HEK293 (cell line): ENCODE measurements around the gene SLC22A12.

Experiments
- CTCF ChIA-PET: fragments of 350-600 bp; formaldehyde crosslinking; extraction: SDS; loops from one replicate; lab custom pipeline; 2021; ENCODE audit warnings: antibody characterized with exemption; lab: Yijun Ruan, JAX
- POLR2A ChIA-PET: fragments of 300-600 bp; formaldehyde crosslinking; extraction: SDS; loops from one replicate; lab custom pipeline; 2020; ENCODE audit warnings: antibody characterized with exemption, inconsistent platforms; lab: Yijun Ruan, JAX
- H3K27ac ChIP-seq: fragments of 200-500 bp; sonication (Bioruptor generic); 2 replicates; pipeline ENCODE4 v1.5.1; 2014; ENCODE audit warnings: low read depth, low read length, control low read depth, inconsistent platforms; ENCODE audit errors: extremely low read depth
- H3K36me3 ChIP-seq, 2 experiments: fragments of 200-500 bp in 1 of 2; sonication (Bioruptor generic) in 1 of 2; 1 replicate in 1 of 2; 2 replicates in 1 of 2; pipeline ENCODE4 v1.5.1; 2014 to 2017; ENCODE audit warnings: inconsistent platforms in 2 of 2, low read length in 2 of 2; ENCODE audit not compliant: control insufficient read depth in 2 of 2, insufficient read depth in 1 of 2
- H3K4me1 ChIP-seq: fragments of 200-500 bp; sonication (Bioruptor generic); 2 replicates; pipeline ENCODE4 v1.5.1; 2014; ENCODE audit warnings: mild to moderate bottlenecking, low read length, inconsistent platforms; ENCODE audit not compliant: control insufficient read depth, insufficient read depth
- H3K4me3 ChIP-seq: 2 replicates; pipeline ENCODE4 v1.5.1; 2011; ENCODE audit warnings: low read depth, mild to moderate bottlenecking, control low read depth, low read length, moderate library complexity
- H3K9me3 ChIP-seq: fragments of 200-500 bp; sonication (Bioruptor generic); 2 replicates; pipeline ENCODE4 v1.5.1; 2014; ENCODE audit warnings: low read depth, low read length, inconsistent platforms; ENCODE audit not compliant: control insufficient read depth, insufficient read depth
- HOXD13 ChIP-seq: sonication (generic); formaldehyde crosslinking; IDR thresholded peaks from 2 replicates; pipeline ENCODE4 v1.8.0; 2022; ENCODE audit warnings: missing genetic modification reagents, borderline replicate concordance
- MEIS1 ChIP-seq: sonication (generic); formaldehyde crosslinking; IDR thresholded peaks from 2 replicates; pipeline ENCODE4 v1.8.1; 2022; ENCODE audit warnings: missing genetic modification reagents, mild to moderate bottlenecking, borderline replicate concordance
- SP7 ChIP-seq: fragments of 450-650 bp; formaldehyde crosslinking; IDR thresholded peaks from 2 replicates; pipeline ENCODE4 v1.5.1; 2016; ENCODE audit warnings: missing biosample characterization, missing genetic modification characterization
- YY2 ChIP-seq: fragments of 450-650 bp; formaldehyde crosslinking; IDR thresholded peaks from 2 replicates; pipeline ENCODE4 v1.5.1; 2016; ENCODE audit warnings: missing biosample characterization, missing genetic modification characterization
- ZBTB11 ChIP-seq: fragments of 450-650 bp; formaldehyde crosslinking; conservative IDR thresholded peaks from 2 replicates; pipeline ENCODE4 v1.5.1; 2016; ENCODE audit warnings: low read depth, missing biosample characterization, missing genetic modification characterization
- ZBTB20 ChIP-seq: fragments of 450-650 bp; formaldehyde crosslinking; IDR thresholded peaks from 2 replicates; pipeline ENCODE4 v1.5.1; 2016; ENCODE audit warnings: missing biosample characterization, missing genetic modification characterization
- ZEB2 ChIP-seq: fragments of 450-650 bp; formaldehyde crosslinking; IDR thresholded peaks from 2 replicates; pipeline ENCODE4 v1.5.1; 2016; ENCODE audit warnings: missing biosample characterization, missing genetic modification characterization
- ZFP3 ChIP-seq: fragments of 450-650 bp; formaldehyde crosslinking; IDR thresholded peaks from 2 replicates; pipeline ENCODE4 v1.5.1; 2016; ENCODE audit warnings: low read depth, missing biosample characterization, missing genetic modification characterization
- ZFP69B ChIP-seq: fragments of 450-650 bp; formaldehyde crosslinking; IDR thresholded peaks from 2 replicates; pipeline ENCODE4 v1.5.1; 2016; ENCODE audit warnings: missing biosample characterization, missing genetic modification characterization
- ZNF169 ChIP-seq: fragments of 450-650 bp; formaldehyde crosslinking; IDR thresholded peaks from 2 replicates; pipeline ENCODE4 v1.5.1; 2016; ENCODE audit warnings: missing biosample characterization, missing genetic modification characterization
- ZNF26 ChIP-seq: fragments of 450-650 bp; formaldehyde crosslinking; IDR thresholded peaks from 2 replicates; pipeline ENCODE4 v1.5.1; 2016; ENCODE audit warnings: missing biosample characterization, missing genetic modification characterization
- ZNF404 ChIP-seq: fragments of 450-650 bp; formaldehyde crosslinking; IDR thresholded peaks from 2 replicates; pipeline ENCODE4 v1.5.1; 2017; ENCODE audit warnings: missing biosample characterization, missing genetic modification characterization
- ZNF548 ChIP-seq: fragments of 450-650 bp; formaldehyde crosslinking; IDR thresholded peaks from 2 replicates; pipeline ENCODE4 v1.5.1; 2016; ENCODE audit warnings: missing biosample characterization, missing genetic modification characterization
- ZNF580 ChIP-seq: fragments of 450-650 bp; formaldehyde crosslinking; IDR thresholded peaks from 2 replicates; pipeline ENCODE4 v1.5.1; 2016; ENCODE audit warnings: missing biosample characterization, missing genetic modification characterization
- ZNF600 ChIP-seq: fragments of 450-650 bp; formaldehyde crosslinking; IDR thresholded peaks from 2 replicates; pipeline ENCODE4 v1.5.1; 2016; ENCODE audit warnings: missing biosample characterization, missing genetic modification characterization
- ZNF677 ChIP-seq: fragments of 450-650 bp; IDR thresholded peaks from 2 replicates; pipeline ENCODE4 v1.5.0; 2018; ENCODE audit warnings: missing biosample characterization, mild to moderate bottlenecking, missing genetic modification characterization, moderate library complexity
- ZNF768 ChIP-seq: fragments of 450-650 bp; formaldehyde crosslinking; IDR thresholded peaks from 2 replicates; pipeline ENCODE4 v1.5.1; 2018; ENCODE audit warnings: missing biosample characterization, mild to moderate bottlenecking, missing genetic modification characterization
- ZNF776 ChIP-seq: fragments of 450-650 bp; formaldehyde crosslinking; IDR thresholded peaks from 2 replicates; pipeline ENCODE4 v1.5.0; 2017; ENCODE audit warnings: missing biosample characterization, missing genetic modification characterization, borderline replicate concordance
- ZSCAN4 ChIP-seq: fragments of 450-650 bp; formaldehyde crosslinking; IDR thresholded peaks from 2 replicates; pipeline ENCODE4 v1.5.1; 2017; ENCODE audit warnings: missing biosample characterization, missing genetic modification characterization
- TF ChIP-seq, protein P1 (sequence below): fragments of 450-650 bp; formaldehyde crosslinking; conservative IDR thresholded peaks from 2 replicates; pipeline ENCODE4 v1.5.1; 2016; ENCODE audit warnings: low read depth, missing biosample characterization, missing genetic modification characterization

Gene SLC22A12

GRCh38 chr11:64556721-64557250 is 34.2 kb upstream of the SLC22A12 start (continued):
- TF ChIP-seq, protein P1, sequence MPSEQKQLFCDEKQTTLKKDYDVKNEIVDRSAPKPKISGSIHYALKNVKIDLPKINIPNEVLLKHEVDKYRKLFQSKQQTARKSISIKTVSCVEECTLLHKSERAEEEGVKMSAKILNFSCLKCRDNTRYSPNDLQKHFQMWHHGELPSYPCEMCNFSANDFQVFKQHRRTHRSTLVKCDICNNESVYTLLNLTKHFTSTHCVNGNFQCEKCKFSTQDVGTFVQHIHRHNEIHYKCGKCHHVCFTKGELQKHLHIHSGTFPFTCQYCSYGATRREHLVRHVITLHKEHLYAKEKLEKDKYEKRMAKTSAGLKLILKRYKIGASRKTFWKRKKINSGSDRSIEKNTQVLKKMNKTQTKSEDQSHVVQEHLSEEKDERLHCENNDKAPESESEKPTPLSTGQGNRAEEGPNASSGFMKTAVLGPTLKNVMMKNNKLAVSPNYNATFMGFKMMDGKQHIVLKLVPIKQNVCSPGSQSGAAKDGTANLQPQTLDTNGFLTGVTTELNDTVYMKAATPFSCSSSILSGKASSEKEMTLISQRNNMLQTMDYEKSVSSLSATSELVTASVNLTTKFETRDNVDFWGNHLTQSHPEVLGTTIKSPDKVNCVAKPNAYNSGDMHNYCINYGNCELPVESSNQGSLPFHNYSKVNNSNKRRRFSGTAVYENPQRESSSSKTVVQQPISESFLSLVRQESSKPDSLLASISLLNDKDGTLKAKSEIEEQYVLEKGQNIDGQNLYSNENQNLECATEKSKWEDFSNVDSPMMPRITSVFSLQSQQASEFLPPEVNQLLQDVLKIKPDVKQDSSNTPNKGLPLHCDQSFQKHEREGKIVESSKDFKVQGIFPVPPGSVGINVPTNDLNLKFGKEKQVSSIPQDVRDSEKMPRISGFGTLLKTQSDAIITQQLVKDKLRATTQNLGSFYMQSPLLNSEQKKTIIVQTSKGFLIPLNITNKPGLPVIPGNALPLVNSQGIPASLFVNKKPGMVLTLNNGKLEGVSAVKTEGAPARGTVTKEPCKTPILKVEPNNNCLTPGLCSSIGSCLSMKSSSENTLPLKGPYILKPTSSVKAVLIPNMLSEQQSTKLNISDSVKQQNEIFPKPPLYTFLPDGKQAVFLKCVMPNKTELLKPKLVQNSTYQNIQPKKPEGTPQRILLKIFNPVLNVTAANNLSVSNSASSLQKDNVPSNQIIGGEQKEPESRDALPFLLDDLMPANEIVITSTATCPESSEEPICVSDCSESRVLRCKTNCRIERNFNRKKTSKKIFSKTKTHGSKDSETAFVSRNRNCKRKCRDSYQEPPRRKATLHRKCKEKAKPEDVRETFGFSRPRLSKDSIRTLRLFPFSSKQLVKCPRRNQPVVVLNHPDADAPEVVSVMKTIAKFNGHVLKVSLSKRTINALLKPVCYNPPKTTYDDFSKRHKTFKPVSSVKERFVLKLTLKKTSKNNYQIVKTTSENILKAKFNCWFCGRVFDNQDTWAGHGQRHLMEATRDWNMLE (tag by site-specific recombination): no peak
- no peak for TF ChIP-seq ZNF580 (tag by site-specific recombination)
- TF ChIP-seq ZNF677: no peak
- no peak for TF ChIP-seq ZFP69B (tag by site-specific recombination)
- TF ChIP-seq SP7 (tag by site-specific recombination): no peak

- CTCF ChIA-PET: interaction anchor here (0.6 to 1.2 kb wide), 2 partner anchors 93 to 95 kb away, joined by 3 read pairs; no protein-coding TSS in a partner anchor
- Histone ChIP-seq H3K4me3 (no peak overlapping the region), H3K27ac (no peak overlapping the region), H3K4me1 (no peaks in the 10 kb centered on the region)
- TF ChIP-seq ZBTB20 (tag by site-specific recombination): no peak
- TF ChIP-seq, all 188 proteins: peak for 0
- Histone ChIP-seq H3K9me3 (no peaks in the 10 kb centered on the region), H3K36me3 (no peaks in the 10 kb centered on the region)
- POLR2A ChIA-PET: no interaction called here
These were observed 32.8 kb upstream of the SLC22A12 start for GRCh38 chr11:64558065-64558745.

DNA sequence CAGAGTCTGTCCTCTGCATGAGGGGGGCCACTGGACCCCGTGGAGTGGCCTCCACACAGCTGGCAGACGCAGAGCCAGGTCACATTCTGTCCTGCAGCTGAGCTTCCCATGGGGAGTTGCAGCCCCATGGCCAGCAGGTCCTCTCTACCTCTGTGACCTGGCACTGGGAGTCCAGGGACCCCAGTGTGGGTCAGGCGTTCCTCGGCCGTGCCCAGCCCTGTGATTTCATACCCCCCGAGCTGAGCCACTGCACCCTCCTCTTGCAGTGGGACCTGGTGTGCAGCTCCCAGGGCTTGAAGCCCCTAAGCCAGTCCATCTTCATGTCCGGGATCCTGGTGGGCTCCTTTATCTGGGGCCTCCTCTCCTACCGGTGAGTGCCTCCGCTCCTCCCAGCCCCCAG is 32.2 kb upstream of the SLC22A12 start:
- ChIA-PET POLR2A (no interaction called here), CTCF (interaction anchor here (1.2 kb wide), 1 partner anchor 92 kb away, joined by 3 read pairs; no protein-coding TSS in a partner anchor)
- Histone ChIP-seq H3K4me1 (no peaks in the 10 kb centered on the region), H3K27ac (no peak overlapping the region), H3K4me3 (no peak overlapping the region), H3K9me3 (no peaks in the 10 kb centered on the region), H3K36me3 (no peaks in the 10 kb centered on the region)
- TF ChIP-seq ZEB2 (tag by site-specific recombination): no peak
- no peak for TF ChIP-seq ZNF600 (tag by site-specific recombination)
- TF ChIP-seq ZNF776 (tag by site-specific recombination): no peak
- TF ChIP-seq HOXD13 (CRISPR knock-in tag): no peak
- no peak for TF ChIP-seq ZSCAN4 (tag by site-specific recombination)
- no peak for TF ChIP-seq ZNF404 (tag by site-specific recombination)
- no peak for TF ChIP-seq ZBTB11
- no peak for TF ChIP-seq ZFP3
- TF ChIP-seq ZNF169 (tag by site-specific recombination): no peak
- TF ChIP-seq ZNF548 (tag by site-specific recombination): no peak
- TF ChIP-seq ZNF768 (tag by site-specific recombination): no peak
- no peak for TF ChIP-seq ZNF26
- TF ChIP-seq ZFP69B (tag by site-specific recombination): no peak
- TF ChIP-seq YY2: no peak
- no peak for TF ChIP-seq MEIS1 (CRISPR knock-in tag)
- TF ChIP-seq ZBTB20 (tag by site-specific recombination): no peak
